ENCODE measurements around the gene SUCLG1.
"Not testable (repeated sequence)": the region's sequence is repeated elsewhere in the genome, so short reads cannot be mapped to it uniquely, and the experiment has no call there.

The SUCLG1 gene

GRCh38 chr2:84421197-84421596 is 37.9 kb downstream of the SUCLG1 start:
- no peak for DNase-seq (ENCODE audit: low read depth)

DNA sequence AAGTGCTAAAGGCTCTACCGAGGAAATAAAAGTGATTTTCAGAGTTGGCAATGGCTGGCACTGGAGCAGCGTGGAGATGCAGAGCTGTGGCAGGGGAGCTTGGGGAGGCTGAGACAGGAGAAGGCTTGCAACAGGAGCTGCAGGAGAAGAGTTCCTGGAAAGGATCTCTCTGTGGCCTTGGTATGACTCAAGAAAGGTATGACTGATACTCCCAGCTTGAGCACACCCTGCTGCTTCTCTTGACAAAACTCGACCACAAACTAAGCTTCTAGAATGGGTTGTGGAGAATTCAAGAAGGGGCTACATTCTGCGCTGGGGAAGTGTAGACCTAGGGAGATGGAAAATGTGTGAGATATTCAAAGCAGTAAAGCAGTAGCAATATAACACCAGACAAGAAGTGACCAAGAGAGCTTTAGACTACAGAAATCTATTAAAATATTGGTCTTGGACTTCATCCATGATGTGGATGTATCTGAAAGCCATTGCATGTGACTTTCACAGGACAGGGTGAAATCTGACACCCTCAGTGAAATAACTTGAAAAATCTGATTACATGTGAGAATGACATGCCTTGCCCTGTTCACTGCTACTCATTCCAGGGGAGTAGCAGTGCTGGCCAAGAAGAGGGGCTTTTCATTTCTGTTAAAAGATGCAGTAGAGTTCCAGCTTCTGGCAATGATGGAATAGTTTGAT is 41.5 kb downstream of the SUCLG1 start:
- no peak for DNase-seq (ENCODE audit: low read depth)

- DNase-seq (ENCODE audit: low read depth): no peak
Measured at GRCh38 chr2:84409531-84409930, 49.5 kb downstream of the SUCLG1 start.

GRCh38 chr2:84402111-84402510 is 57.0 kb downstream of the SUCLG1 start:
- not testable (repeated sequence) for DNase-seq (ENCODE audit: low read depth)

DNA sequence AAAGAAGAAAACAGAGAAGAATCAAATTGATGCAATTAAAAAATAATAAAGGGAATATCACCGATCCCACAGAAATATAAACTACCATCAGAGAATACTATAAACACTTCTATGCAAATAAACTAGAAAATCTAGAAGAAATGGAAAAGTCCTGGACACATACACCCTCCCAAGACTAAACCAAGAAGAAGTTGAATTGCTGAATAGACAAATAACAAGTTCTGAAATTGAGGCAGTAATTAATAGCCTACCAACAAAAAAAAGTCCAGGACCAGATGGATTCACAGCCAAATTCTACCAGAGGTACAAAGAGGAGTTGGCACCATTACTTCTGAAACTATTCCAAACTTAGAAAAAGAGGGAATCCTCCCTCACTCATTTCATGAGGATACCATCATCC is 59.2 kb downstream of the SUCLG1 start:
- DNase-seq (ENCODE audit: low read depth): not testable (repeated sequence)

- no peak for DNase-seq (ENCODE audit: low read depth)
Measured at GRCh38 chr2:84395820-84396219, 63.3 kb downstream of the SUCLG1 start.

DNA sequence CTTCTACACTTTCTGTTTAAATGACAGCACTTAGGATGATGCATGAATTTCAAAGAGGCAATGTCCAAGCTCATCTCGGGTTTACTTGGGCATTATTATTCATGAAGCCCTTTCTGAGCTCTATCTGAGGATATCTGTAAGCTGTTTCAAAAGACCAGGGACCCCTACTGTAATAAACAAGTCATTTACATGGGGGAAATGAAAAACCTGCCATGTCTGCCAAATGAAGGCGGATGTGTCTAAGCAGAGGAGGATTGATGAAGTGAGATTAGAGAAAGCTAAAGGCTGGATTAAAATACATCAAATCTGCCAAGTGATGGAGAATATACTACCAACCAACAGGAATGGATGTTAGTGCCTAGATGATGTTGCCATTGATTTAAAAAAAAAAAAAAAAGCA is 64.5 kb downstream of the SUCLG1 start:
- no peak for DNase-seq (ENCODE audit: low read depth)

DNA sequence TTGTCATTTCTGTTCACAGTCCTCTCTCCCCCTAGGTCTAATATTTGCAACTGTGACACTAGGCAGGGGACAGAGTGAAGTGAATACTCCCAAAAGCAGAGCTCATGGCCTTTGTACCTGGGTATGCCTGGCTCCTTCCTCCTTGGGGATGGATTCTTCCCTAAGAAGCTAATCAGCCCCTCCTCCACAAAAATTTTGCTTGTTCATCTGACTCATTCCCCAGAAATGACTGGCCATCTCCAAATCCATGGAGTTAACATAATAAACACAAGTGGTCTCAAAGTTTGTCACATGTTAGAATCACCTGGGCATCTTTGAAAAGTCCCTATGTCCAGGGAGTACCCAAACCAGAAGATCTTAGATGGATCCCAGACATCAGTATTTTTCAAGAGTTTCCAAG is 65.3 kb downstream of the SUCLG1 start:
- DNase-seq (ENCODE audit: low read depth): no peak

- DNase-seq (ENCODE audit: low read depth): no peak
Measured at GRCh38 chr2:84389794-84390193, 69.3 kb downstream of the SUCLG1 start.

- DNase-seq (ENCODE audit: low read depth): no peak
Measured at GRCh38 chr2:84388921-84389490, 70.1 kb downstream of the SUCLG1 start.

- DNase-seq (ENCODE audit: low read depth): no peak
Measured at GRCh38 chr2:84388133-84388532, 70.9 kb downstream of the SUCLG1 start.

DNA sequence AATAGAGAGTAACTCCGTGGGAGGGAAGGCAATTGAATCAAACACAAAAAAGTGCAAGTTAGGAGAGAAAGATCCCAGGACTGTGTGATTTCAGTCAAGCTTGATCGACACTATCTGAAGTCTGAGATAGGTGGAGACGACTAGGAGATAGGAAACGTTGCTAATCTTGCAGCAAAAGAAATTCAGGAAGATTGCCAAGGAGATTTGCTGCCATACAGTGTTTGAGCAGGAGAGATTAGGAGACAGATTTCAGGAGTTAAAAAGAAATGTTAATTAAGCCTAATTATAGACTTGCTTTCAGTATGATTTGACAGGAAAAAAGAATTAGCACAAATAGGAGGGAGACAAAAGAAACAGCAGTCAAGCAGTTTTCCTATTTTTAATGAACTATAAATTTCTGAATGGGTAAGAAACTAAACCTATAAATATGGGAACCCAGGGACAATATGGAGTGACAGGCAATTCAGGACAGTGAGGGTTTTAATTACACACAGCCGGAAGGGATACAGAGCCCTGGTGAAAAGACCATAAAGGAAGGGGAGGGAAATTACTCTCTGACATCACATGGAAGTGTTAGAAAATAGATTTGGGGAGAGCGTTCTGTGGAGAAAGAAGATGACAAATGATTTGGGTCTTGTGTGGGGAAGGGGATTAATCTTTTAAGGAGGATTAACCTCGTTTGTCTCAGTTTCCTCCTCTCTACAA is 72.6 kb downstream of the SUCLG1 start:
- DNase-seq (ENCODE audit: low read depth): no peak

DNA sequence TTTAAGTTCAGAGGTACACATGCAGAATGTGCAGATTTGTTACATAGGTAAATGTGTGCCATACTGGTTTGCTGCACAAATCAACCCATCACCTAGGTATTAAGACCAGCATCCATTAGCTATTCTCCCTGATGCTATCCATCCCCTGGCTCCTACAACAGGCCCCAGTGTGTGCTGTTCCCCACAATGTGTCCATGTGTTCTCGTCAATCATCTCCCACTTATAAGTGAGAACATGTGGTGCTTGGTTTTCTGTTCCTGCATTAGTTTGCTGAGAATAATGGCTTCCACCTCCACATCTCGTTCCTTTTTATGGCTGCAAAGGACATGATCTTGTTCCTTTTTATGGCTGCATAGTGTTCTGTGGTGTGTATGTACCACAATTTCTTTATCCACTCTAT is 75.8 kb downstream of the SUCLG1 start:
- no peak for DNase-seq (ENCODE audit: low read depth)

DNA sequence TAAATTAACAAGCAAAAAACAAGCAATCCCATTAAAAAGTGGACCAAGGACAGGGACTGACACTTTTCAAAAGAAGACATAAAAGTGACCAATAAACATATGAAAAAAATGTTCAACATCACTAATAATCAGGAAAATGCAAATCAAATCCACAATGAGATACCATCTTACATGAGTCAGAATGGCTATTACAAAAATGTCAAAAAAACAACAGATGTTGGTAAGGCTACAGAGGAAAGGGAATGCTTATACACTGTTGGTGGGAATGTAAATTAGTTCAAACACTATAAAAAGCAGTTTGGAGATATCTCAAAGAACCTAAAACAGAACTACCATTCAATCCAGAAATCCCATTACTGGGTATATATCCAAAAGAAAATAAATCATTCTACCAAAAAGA is 78.2 kb downstream of the SUCLG1 start:
- no peak for DNase-seq (ENCODE audit: low read depth)

DNA sequence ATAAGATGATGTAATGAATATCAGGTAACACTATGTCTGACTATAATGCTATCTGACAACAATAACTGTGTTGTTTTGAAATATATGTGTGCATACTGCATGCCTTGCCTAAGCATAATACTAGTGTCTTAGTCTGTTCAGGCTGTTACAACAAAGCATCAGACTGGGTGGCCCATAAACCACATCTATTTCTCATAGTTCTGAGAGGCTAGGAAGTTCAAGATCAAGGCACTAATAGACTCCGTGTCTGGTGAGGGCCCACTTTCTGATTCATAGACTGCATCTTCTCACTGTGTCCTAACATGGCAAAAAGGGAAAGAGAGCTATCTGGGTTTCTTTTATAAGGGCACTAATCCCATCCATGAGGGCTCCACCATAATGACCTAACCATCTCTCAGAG is 80.1 kb downstream of the SUCLG1 start:
- no peak for DNase-seq (ENCODE audit: low read depth)

DNA sequence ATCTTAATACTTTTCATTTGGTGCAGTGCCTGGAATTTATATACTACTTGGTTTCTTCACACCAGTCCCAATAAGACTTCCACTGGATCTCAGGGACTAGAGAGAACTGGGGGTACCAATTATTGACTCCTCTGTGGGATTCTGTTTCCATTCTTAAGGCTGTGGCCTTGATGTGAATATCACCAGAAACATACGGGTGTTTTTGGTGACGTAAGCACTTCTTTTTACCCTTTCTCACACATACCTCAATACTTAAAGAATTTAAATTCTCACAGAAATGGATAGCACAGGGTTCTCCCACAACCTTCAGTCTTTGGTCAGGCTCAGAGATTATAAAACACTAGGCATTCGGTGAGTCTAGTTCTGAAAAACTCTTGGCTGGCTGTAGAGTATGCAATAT is 84.1 kb downstream of the SUCLG1 start:
- no peak for DNase-seq (ENCODE audit: low read depth)

- no peak for DNase-seq (ENCODE audit: low read depth)
Measured at GRCh38 chr2:84373866-84374265, 85.2 kb downstream of the SUCLG1 start.

Measured in activated T-cell treated with anti-CD3 and anti-CD28 coated beads for 48 hours (primary cell).